Activated CD4-positive, alpha-beta T cell treated with anti-CD3 and anti-CD28 coated beads for 24 hours (primary cell): ENCODE data around the gene CBX5.
"Not testable (repeated sequence)": the region's sequence is repeated elsewhere in the genome, so short reads cannot be mapped to it uniquely, and the experiment has no call there.

ENCODE experiments used
- DNase-seq, 2 donors: peaks; one replicate each; pipeline ENCODE4 v3.0.0-alpha.2; 2020; ENCODE audit warnings: low read depth in 2 of 2

CBX5 gene

GRCh38 chr12:54279632-54280467, at the start of gene CBX5:
Gene CBX5, minus strand, starts transcription at chr12:54280122. Its CDS starts 22,472 bp downstream, at chr12:54257650.
- DNase-seq, result peak; percentile 98 to 99

GRCh38 chr12:54328595-54329337, 48.8 kb upstream of the CBX5 start:
- DNase-seq, result no peak

GRCh38 chr12:54325442-54326109, 45.7 kb upstream of the CBX5 start:
- DNase-seq, result not testable (repeated sequence)

- DNase-seq, result peak; percentile 84
These were observed 44.9 kb upstream of the CBX5 start, which contains the start of gene COPZ1 for GRCh38 chr12:54324617-54325441. Gene COPZ1, plus strand, starts transcription at chr12:54325131. Its CDS starts 33 bp downstream, at chr12:54325164.

- DNase-seq, result no peak
These were observed 41.4 kb upstream of the CBX5 start for GRCh38 chr12:54321363-54321762.

GRCh38 chr12:54312309-54312708, 32.4 kb upstream of the CBX5 start:
- not testable (repeated sequence) for DNase-seq

- no peak for DNase-seq
These were observed 31.1 kb upstream of the CBX5 start for GRCh38 chr12:54311051-54311450.

GRCh38 chr12:54306925-54307741, 27.2 kb upstream of the CBX5 start:
- DNase-seq, result no peak

- DNase-seq, result no peak
These were observed 24.4 kb upstream of the CBX5 start for GRCh38 chr12:54304187-54304810.

- no peak for DNase-seq
These were observed 23.7 kb upstream of the CBX5 start for GRCh38 chr12:54303640-54304039.

GRCh38 chr12:54301428-54302048, 21.6 kb upstream of the CBX5 start:
- DNase-seq, result no peak

- no peak for DNase-seq
These were observed 21.0 kb upstream of the CBX5 start, which contains the start of gene NFE2 for GRCh38 chr12:54300732-54301427. Gene NFE2, minus strand, starts transcription at chr12:54301015. Its CDS starts 5,767 bp downstream, at chr12:54295248.

GRCh38 chr12:54300225-54300731, 20.4 kb upstream of the CBX5 start:
- no peak for DNase-seq

GRCh38 chr12:54299515-54300224, 19.7 kb upstream of the CBX5 start:
- DNase-seq, result no peak

- DNase-seq, result no peak
These were observed 19.0 kb upstream of the CBX5 start for GRCh38 chr12:54298904-54299303.

GRCh38 chr12:54296393-54297099, 16.6 kb upstream of the CBX5 start:
- no peak for DNase-seq

- no peak for DNase-seq
These were observed 15.1 kb upstream of the CBX5 start for GRCh38 chr12:54294953-54295566.
